Ovary (tissue), 3 donors: Measurements from ENCODE around the gene RGP1.

ENCODE experiments used
- POLR2A ChIP-seq: fragments of 450-650 bp; IDR thresholded peaks from one replicate; pipeline ENCODE4 v1.6.1; 2017; ENCODE audit warnings: antibody characterized with exemption, mild to moderate bottlenecking, moderate library complexity
- TF ChIP-seq, protein P1 (sequence below), 3 donors: fragments of 450-650 bp in 2 of 3; fragments of 200-600 bp in 1 of 3; IDR thresholded peaks; one replicate each; pipeline versions ENCODE4 v1.5.1 to v1.8.0; 2016 to 2022; ENCODE audit warnings: antibody characterized with exemption in 3 of 3, mild to moderate bottlenecking in 1 of 3
- donor health status: DM: no; HTN: no; CAD: no.

DNA sequence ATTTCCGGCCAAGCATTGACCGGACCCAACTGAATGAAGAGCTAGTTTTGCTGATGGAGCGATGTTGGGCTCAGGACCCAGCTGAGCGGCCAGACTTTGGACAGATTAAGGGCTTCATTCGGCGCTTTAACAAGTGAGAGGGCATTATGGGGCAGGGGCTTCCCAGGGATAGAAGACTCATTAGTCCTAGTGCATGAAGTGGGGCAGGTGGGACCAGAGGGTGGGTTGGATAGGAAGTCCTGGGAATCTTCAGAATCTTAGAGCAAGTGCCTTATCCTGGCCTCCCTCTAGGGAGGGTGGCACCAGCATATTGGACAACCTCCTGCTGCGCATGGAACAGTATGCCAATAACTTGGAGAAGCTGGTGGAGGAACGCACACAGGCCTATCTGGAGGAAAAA is 57.0 kb downstream of the RGP1 start:
- TF ChIP-seq, protein P1, sequence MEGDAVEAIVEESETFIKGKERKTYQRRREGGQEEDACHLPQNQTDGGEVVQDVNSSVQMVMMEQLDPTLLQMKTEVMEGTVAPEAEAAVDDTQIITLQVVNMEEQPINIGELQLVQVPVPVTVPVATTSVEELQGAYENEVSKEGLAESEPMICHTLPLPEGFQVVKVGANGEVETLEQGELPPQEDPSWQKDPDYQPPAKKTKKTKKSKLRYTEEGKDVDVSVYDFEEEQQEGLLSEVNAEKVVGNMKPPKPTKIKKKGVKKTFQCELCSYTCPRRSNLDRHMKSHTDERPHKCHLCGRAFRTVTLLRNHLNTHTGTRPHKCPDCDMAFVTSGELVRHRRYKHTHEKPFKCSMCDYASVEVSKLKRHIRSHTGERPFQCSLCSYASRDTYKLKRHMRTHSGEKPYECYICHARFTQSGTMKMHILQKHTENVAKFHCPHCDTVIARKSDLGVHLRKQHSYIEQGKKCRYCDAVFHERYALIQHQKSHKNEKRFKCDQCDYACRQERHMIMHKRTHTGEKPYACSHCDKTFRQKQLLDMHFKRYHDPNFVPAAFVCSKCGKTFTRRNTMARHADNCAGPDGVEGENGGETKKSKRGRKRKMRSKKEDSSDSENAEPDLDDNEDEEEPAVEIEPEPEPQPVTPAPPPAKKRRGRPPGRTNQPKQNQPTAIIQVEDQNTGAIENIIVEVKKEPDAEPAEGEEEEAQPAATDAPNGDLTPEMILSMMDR (IDR thresholded peaks at IDR 0.05): no peak
- TF ChIP-seq POLR2A: no peak
